Esophagus squamous epithelium (tissue), 5 donors: Measurements from ENCODE around the gene ALX4. TPM values are rescaled to one million over a fixed set of nuclear protein-coding genes. Genes with fewer than 3 reads are reported as not detected.

ENCODE experiments used
- DNase-seq: peaks from one replicate; lab custom pipeline; 2025; lab: John Stamatoyannopoulos, UW
- H3K27ac ChIP-seq, 4 donors: fragments of 200-600 bp; sonication (generic); one replicate each; pipeline ENCODE4 v1.5.1; 2016 to 2019; ENCODE audit warnings: mild to moderate bottlenecking in 1 of 4
- H3K27me3 ChIP-seq, 4 donors: fragments of 200-600 bp; sonication (generic); 1 replicate in 3 of 4; 2 replicates in 1 of 4; pipeline versions ENCODE4 v1.5.1 to v1.6.0; 2017 to 2021; ENCODE audit warnings: antibody characterized with exemption in 1 of 4
- H3K36me3 ChIP-seq, 3 donors: fragments of 200-600 bp; sonication (generic); one replicate each; pipeline ENCODE4 v1.5.1; 2016 to 2019
- H3K4me1 ChIP-seq, 3 donors: fragments of 200-600 bp; sonication (generic); one replicate each; pipeline ENCODE4 v1.5.1; 2017 to 2019
- H3K4me3 ChIP-seq, 4 donors: fragments of 200-600 bp; sonication (generic); 1 replicate in 3 of 4; 2 replicates in 1 of 4; pipeline ENCODE4 v1.5.1; 2016 to 2019; ENCODE audit warnings: mild to moderate bottlenecking in 2 of 4, moderate library complexity in 1 of 4
- H3K9me3 ChIP-seq, 3 donors: fragments of 200-600 bp; sonication (generic); one replicate each; pipeline ENCODE4 v1.5.1; 2016 to 2019
- POLR2A ChIP-seq, 4 donors: fragments of 450-650 bp; IDR thresholded peaks; one replicate each; pipeline ENCODE4 v1.6.1; 2017; ENCODE audit warnings: antibody characterized with exemption in 4 of 4, mild to moderate bottlenecking in 4 of 4, moderate library complexity in 3 of 4
- WGBS, 2 donors: methylation state at CpG; one replicate each; pipeline ENCODE4 v1.1.5; 2018; 5-methylcytosine and 5-hydroxymethylcytosine counted together
- intact Hi-C: fragments of 100-400 bp; cut with DNase I; formaldehyde crosslinking; loops from one replicate; pipeline ENCODE4 v1.15.0; 2022
- total RNA-seq, 4 donors: library from RNA; depleted of rRNA; stranded (reverse); fragments of >200 nt; gene quantifications; one replicate each; pipeline ENCODE4 v1.1.0, GENCODE V29; 2016
- TF ChIP-seq, protein P1 (sequence below), 6 experiments: fragments of 450-650 bp in 4 of 6; fragments of 200-600 bp in 2 of 6; sonication (generic) in 2 of 6; IDR thresholded peaks; one replicate each; pipeline ENCODE4 v1.5.1; 2016 to 2019; ENCODE audit warnings: antibody characterized with exemption in 6 of 6, mild to moderate bottlenecking in 4 of 6, moderate library complexity in 4 of 6
- donor health status: DM: yes; HTN: yes; CAD: no.

ALX4 gene
- total RNA-seq, 4 donors from 2014 or later: not detected

DNA sequence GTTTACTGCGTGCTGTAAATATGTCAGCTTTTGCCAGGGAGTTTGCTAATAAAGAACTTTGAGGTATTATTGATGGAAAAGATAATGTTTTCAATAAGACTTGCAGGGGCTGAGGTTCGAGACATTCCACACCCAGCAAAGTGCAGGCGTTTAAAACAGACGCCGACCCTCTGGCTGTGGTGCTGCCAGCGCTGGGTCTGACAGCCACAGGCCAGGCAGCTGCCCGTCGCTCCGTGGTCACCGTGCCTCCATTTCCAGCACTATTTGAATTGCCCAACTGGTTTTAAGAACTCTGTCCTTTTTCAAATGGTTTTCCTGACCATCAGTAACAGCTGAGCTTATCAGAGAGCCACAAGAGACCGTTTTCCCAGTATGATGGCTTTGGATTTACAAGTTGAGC is 28.1 kb upstream of the ALX4 start:
- Histone ChIP-seq H3K36me3 (no peaks in the 10 kb centered on the region), H3K4me3 (no peak overlapping the region), H3K27ac (no peak overlapping the region), H3K4me1 (no peaks in the 10 kb centered on the region), H3K27me3 (peaks cover 0 to 84% (median 12%) of the 10 kb centered on the region in 4 donors), H3K9me3 (no peaks in the 10 kb centered on the region)
- no peak for DNase-seq
- intact Hi-C loops: no loop called here
- TF ChIP-seq, protein P1, sequence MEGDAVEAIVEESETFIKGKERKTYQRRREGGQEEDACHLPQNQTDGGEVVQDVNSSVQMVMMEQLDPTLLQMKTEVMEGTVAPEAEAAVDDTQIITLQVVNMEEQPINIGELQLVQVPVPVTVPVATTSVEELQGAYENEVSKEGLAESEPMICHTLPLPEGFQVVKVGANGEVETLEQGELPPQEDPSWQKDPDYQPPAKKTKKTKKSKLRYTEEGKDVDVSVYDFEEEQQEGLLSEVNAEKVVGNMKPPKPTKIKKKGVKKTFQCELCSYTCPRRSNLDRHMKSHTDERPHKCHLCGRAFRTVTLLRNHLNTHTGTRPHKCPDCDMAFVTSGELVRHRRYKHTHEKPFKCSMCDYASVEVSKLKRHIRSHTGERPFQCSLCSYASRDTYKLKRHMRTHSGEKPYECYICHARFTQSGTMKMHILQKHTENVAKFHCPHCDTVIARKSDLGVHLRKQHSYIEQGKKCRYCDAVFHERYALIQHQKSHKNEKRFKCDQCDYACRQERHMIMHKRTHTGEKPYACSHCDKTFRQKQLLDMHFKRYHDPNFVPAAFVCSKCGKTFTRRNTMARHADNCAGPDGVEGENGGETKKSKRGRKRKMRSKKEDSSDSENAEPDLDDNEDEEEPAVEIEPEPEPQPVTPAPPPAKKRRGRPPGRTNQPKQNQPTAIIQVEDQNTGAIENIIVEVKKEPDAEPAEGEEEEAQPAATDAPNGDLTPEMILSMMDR (IDR thresholded peaks at IDR 0.05): no peak
- no peak for TF ChIP-seq POLR2A (IDR thresholded peaks at IDR 0.05)
- WGBS, 2 donors: 44 to 45% methylated on average over 11 of the region's 11 CpGs

DNA sequence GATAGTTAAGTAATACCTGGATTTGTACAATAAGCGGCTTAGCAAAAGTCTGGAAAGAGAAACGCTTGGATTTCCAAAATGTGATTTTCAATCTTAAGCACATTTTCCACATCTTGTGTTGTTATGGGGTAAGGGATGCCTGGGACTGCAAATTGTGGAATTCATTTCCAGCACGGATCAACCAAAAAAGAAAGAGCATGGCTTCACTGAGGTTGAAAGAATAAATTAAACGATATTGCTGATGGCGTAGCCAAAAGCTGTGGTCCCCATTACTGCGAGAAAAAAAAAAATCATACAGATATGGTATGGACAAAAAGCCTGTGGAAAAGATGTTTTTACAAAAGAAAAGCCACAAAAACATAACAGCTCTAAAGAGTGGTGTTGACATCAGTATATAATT is 26.0 kb upstream of the ALX4 start:
- Histone ChIP-seq H3K36me3 (no peaks in the 10 kb centered on the region), H3K4me3 (no peak overlapping the region), H3K4me1 (no peaks in the 10 kb centered on the region), H3K27ac (no peak overlapping the region), H3K9me3 (no peaks in the 10 kb centered on the region), H3K27me3 (peaks cover 0 to 100% (median 12%) of the 10 kb centered on the region in 4 donors)
- intact Hi-C loops: no loop called here
- no peak for DNase-seq
- 47 to 54% methylated on average over 6 of the region's 6 CpGs for WGBS, 2 donors
- TF ChIP-seq, protein P1 (IDR thresholded peaks at IDR 0.05): no peak
- no peak for TF ChIP-seq POLR2A (IDR thresholded peaks at IDR 0.05)

DNA sequence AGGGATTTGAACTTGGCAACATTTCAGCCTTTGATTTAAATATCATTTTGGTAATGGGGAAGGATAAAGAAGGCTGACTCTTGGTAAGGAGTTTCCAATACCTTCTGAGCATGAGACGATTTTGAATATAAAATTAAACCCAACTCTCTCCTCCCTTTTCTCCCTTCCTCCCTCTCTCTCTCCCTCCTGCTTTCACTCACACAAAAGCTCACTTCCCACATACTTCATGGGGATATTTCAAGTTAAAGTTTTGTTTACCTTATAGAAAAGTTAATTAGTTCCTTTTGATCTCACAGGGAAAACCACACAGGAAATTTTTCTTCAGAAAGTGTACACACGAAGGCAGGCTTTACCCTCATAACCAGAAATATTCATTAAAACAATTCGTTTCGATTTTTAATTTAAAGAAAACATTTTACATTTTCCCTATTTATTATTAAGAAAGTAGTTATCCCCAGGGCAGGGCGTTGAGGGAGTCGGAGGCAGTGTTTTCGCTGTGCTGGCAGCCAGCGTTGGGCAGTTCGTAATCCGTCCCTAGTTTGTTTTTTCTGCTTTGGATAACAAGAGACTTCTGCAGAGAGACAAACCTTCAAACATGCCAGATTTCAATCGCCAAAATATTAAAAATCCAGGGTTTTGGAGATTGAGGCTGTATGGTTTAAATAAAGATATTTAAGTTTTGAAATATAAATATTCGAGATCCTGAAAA is 25.3 kb upstream of the ALX4 start:
- intact Hi-C loops: no loop called here
- no peaks in the 10 kb centered on the region for H3K36me3 ChIP-seq
- no peak for TF ChIP-seq POLR2A (IDR thresholded peaks at IDR 0.05)
- TF ChIP-seq, protein P1 (IDR thresholded peaks at IDR 0.05): no peak
- H3K4me1 ChIP-seq: no peaks in the 10 kb centered on the region
- peaks cover 0 to 99% (median 12%) of the 10 kb centered on the region in 4 donors for H3K27me3 ChIP-seq
- H3K4me3 ChIP-seq: no peak overlapping the region
- no peaks in the 10 kb centered on the region for H3K9me3 ChIP-seq
- H3K27ac ChIP-seq: no peak overlapping the region
- no peak for DNase-seq
- 15 to 20% methylated on average over 12 of the region's 12 CpGs for WGBS, 2 donors

DNA sequence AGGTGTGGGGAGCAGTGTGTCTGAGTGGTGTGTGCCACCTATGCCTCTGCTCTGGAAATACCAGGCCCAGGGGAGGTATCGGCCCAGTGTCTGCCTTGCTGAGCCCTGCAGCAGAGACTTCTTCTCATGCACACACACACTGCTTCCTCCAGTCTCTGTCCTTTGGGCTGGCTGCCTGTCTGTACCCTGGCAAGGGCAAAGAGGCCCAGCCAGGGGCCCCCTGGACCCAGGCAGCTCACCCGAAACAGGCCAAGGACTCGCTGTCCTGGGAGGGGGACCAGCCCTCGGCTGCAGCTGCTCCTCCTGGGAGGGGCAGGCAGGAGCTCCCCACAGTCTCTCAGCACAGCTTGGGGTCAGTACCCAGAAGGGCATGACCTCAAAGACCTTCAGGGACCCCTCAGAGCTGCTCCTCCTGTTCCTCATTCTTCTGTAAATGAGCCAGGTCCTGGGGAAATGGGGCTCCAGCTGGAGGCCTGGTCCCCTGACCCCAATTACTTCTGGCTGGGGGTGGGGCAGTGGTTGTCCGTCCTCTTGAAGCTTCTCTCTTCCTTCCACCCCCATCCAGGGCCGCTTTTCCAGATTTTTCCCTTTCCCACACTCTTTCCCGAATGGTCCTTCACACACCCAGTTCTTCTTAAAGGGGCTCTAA is 24.5 kb upstream of the ALX4 start:
- H3K27me3 ChIP-seq: peaks cover 0 to 99% (median 12%) of the 10 kb centered on the region in 4 donors

More for the DNA sequence above, 24.5 kb upstream of the ALX4 start:
- WGBS, 2 donors: 37 to 41% methylated on average over 3 to 4 of the region's 7 CpGs
- DNase-seq: no peak
- intact Hi-C loops: no loop called here
- no peak for TF ChIP-seq POLR2A (IDR thresholded peaks at IDR 0.05)
- TF ChIP-seq, protein P1 (IDR thresholded peaks at IDR 0.05): no peak
- Histone ChIP-seq H3K4me3 (no peak overlapping the region), H3K4me1 (no peaks in the 10 kb centered on the region), H3K27ac (no peak overlapping the region), H3K9me3 (no peaks in the 10 kb centered on the region), H3K36me3 (no peaks in the 10 kb centered on the region)
